OCI-LY1 (cell line): ENCODE measurements around the gene PDK2.

Source experiments
- H2AFZ ChIP-seq: fragments of 200-600 bp; sonication (generic), shearing (Covaris generic); 2 replicates; pipeline ENCODE4 v1.6.0; 2014; ENCODE audit warnings: antibody characterized with exemption, mild to moderate bottlenecking, low read length
- H3F3A ChIP-seq: fragments of 200-600 bp; sonication (generic), shearing (Covaris generic); 2 replicates; pipeline ENCODE4 v1.6.0; 2014; ENCODE audit warnings: mild to moderate bottlenecking, antibody characterized with exemption, low read length, moderate library complexity; ENCODE audit not compliant: insufficient read depth
- H3K27ac ChIP-seq: fragments of 200-600 bp; sonication (generic); 2 replicates; pipeline ENCODE4 v1.5.1; 2014; ENCODE audit warnings: low read length, mixed run types, mild to moderate bottlenecking, low read depth; ENCODE audit not compliant: poor library complexity, severe bottlenecking
- H3K27me3 ChIP-seq: fragments of 200-600 bp; sonication (generic); 2 replicates; pipeline ENCODE4 v1.6.0; 2014; ENCODE audit warnings: antibody characterized with exemption, mild to moderate bottlenecking, low read length, moderate library complexity; ENCODE audit not compliant: insufficient read depth
- H3K36me3 ChIP-seq: fragments of 200-600 bp; sonication (generic); 2 replicates; pipeline ENCODE4 v1.6.1; 2014; ENCODE audit warnings: mild to moderate bottlenecking, antibody characterized with exemption, low read length, moderate library complexity, mixed read lengths; ENCODE audit not compliant: insufficient read depth
- H3K4me1 ChIP-seq: fragments of 200-600 bp; sonication (generic); 2 replicates; pipeline ENCODE4 v1.5.1; 2014; ENCODE audit warnings: mild to moderate bottlenecking, low read length, moderate library complexity; ENCODE audit not compliant: insufficient read depth, severe bottlenecking
- H3K4me2 ChIP-seq: fragments of 200-600 bp; sonication (generic), shearing (Covaris generic); 2 replicates; pipeline ENCODE4 v1.6.1; 2014; ENCODE audit warnings: low read length
- H3K4me3 ChIP-seq: fragments of 200-600 bp; sonication (generic); 2 replicates; pipeline ENCODE4 v1.5.1; 2014; ENCODE audit warnings: low read length, low read depth, mild to moderate bottlenecking, mixed read lengths; ENCODE audit not compliant: poor library complexity, severe bottlenecking
- H3K79me2 ChIP-seq: fragments of 200-600 bp; shearing (Covaris generic); 2 replicates; pipeline ENCODE4 v1.6.1; 2016; ENCODE audit warnings: mixed run types, low read length, mixed read lengths; ENCODE audit not compliant: insufficient read depth
- H3K9ac ChIP-seq: fragments of 200-600 bp; sonication (generic), shearing (Covaris generic); 2 replicates; pipeline ENCODE4 v1.6.1; 2014; ENCODE audit warnings: mild to moderate bottlenecking, low read length, mixed read lengths
- H3K9me2 ChIP-seq: fragments of 200-600 bp; sonication (generic), shearing (Covaris generic); 2 replicates; pipeline ENCODE4 v1.6.1; 2014; ENCODE audit warnings: low read depth, mild to moderate bottlenecking, low read length, mixed read lengths
- H3K9me3 ChIP-seq: fragments of 200-600 bp; shearing (Covaris generic); 2 replicates; pipeline ENCODE4 v1.6.1; 2014; ENCODE audit warnings: low read length, mixed read lengths
- H4K20me1 ChIP-seq: fragments of 200-600 bp; sonication (generic), shearing (Covaris generic); 2 replicates; pipeline ENCODE4 v1.6.0; 2016; ENCODE audit warnings: mild to moderate bottlenecking, low read length; ENCODE audit not compliant: insufficient read depth
- EZH2 ChIP-seq: fragments of 200-600 bp; sonication (generic), shearing (Covaris generic); IDR thresholded peaks from 2 replicates; pipeline ENCODE4 v1.8.0; 2017; ENCODE audit warnings: borderline replicate concordance, mixed run types, mild to moderate bottlenecking, antibody characterized with exemption, low read length, moderate library complexity, mixed read lengths
- TF ChIP-seq, protein P1 (sequence below): fragments of 200-600 bp; sonication (generic), shearing (Covaris generic); IDR thresholded peaks from 2 replicates; pipeline ENCODE4 v1.5.1; 2017; ENCODE audit warnings: mild to moderate bottlenecking, antibody characterized with exemption, low read length, moderate library complexity, mixed read lengths

The PDK2 gene

GRCh38 chr17:50120475-50121253 is 25.5 kb downstream of the PDK2 start:
- no peaks in the 10 kb centered on the region for H3K36me3 ChIP-seq
- H4K20me1 ChIP-seq: no peaks in the 10 kb centered on the region
- H3K9me2 ChIP-seq: no peaks in the 10 kb centered on the region
- no peaks in the 10 kb centered on the region for H3K79me2 ChIP-seq
- H3K4me3 ChIP-seq: no peak overlapping the region
- H2AFZ ChIP-seq: no peak overlapping the region
- 0 out of 2 replicates have a peak, but pooled peaks cover 5% of the 10 kb centered on the region for H3K27me3 ChIP-seq
- no peak overlapping the region for H3K9ac ChIP-seq
- no peak overlapping the region for H3K27ac ChIP-seq
- H3K9me3 ChIP-seq: no peaks in the 10 kb centered on the region
- TF ChIP-seq, protein P1, sequence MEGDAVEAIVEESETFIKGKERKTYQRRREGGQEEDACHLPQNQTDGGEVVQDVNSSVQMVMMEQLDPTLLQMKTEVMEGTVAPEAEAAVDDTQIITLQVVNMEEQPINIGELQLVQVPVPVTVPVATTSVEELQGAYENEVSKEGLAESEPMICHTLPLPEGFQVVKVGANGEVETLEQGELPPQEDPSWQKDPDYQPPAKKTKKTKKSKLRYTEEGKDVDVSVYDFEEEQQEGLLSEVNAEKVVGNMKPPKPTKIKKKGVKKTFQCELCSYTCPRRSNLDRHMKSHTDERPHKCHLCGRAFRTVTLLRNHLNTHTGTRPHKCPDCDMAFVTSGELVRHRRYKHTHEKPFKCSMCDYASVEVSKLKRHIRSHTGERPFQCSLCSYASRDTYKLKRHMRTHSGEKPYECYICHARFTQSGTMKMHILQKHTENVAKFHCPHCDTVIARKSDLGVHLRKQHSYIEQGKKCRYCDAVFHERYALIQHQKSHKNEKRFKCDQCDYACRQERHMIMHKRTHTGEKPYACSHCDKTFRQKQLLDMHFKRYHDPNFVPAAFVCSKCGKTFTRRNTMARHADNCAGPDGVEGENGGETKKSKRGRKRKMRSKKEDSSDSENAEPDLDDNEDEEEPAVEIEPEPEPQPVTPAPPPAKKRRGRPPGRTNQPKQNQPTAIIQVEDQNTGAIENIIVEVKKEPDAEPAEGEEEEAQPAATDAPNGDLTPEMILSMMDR: no peak
- TF ChIP-seq EZH2: no peak
- no peaks in the 10 kb centered on the region for H3K4me1 ChIP-seq
- H3K4me2 ChIP-seq: no peak overlapping the region
- H3F3A ChIP-seq: no peaks in the 10 kb centered on the region

GRCh38 chr17:50122945-50123344 is 27.8 kb downstream of the PDK2 start:
- Histone ChIP-seq H4K20me1 (no peaks in the 10 kb centered on the region), H3K36me3 (no peaks in the 10 kb centered on the region), H3K4me1 (no peaks in the 10 kb centered on the region), H3F3A (no peaks in the 10 kb centered on the region), H3K4me2 (no peak overlapping the region), H3K27ac (no peak overlapping the region), H3K79me2 (no peaks in the 10 kb centered on the region), H3K9me3 (no peaks in the 10 kb centered on the region), H3K4me3 (no peak overlapping the region), H2AFZ (no peak overlapping the region), H3K9ac (no peak overlapping the region), H3K27me3 (peaks cover 5% of the 10 kb centered on the region; the same call in 1 of the 2 replicates), H3K9me2 (no peaks in the 10 kb centered on the region)
- TF ChIP-seq EZH2: no peak
- TF ChIP-seq, protein P1: no peak

DNA sequence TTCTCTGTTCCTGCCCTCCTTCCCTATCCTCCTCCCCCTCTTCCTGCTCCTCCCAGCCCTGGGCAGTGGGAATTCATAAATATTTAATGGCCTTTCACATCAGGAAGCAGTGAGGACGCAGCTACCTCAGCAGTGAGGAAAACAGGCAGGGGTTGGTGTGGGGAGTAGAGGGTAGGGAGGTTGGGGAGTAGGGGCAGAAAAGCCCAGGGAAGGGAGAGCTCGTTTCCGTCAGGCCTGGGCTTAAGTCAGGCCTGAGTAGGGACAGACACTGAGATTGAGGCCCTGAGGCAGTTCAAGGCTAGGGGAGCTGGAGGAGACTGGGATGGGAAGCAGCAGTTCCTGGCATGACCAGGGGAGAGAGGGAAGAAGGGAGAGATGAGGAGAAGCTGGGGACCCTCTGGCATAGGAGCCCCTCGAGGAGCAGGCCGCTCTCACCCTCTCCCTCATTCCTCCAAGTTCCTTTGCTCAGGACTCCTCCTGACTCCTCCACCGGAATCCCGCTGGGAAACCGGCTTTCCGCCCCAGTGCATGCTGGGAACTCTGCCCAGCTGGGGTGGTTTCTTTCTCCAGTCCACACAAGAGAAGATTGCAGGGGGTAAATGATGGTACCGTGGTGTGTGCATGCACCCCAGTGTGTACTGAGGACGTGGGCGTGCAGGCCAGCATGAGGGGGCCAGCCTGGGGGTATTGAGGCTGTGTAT is 28.6 kb downstream of the PDK2 start:
- no peaks in the 10 kb centered on the region for H4K20me1 ChIP-seq
- H3K36me3 ChIP-seq: no peaks in the 10 kb centered on the region
- peaks cover 9% of the 10 kb centered on the region; the same call in 1 of the 2 replicates for H3K27me3 ChIP-seq
- TF ChIP-seq EZH2: no peak
- TF ChIP-seq, protein P1: no peak
- H3K79me2 ChIP-seq: no peaks in the 10 kb centered on the region
- no peaks in the 10 kb centered on the region for H3F3A ChIP-seq
- H3K9ac ChIP-seq: no peak overlapping the region
- H3K27ac ChIP-seq: no peak overlapping the region
- H3K4me1 ChIP-seq: no peaks in the 10 kb centered on the region
- H3K9me2 ChIP-seq: no peaks in the 10 kb centered on the region
- no peak overlapping the region for H2AFZ ChIP-seq
- no peak overlapping the region for H3K4me3 ChIP-seq
- no peak overlapping the region for H3K4me2 ChIP-seq
- no peaks in the 10 kb centered on the region for H3K9me3 ChIP-seq
